ENCODE measurements around the gene LRBA.
"Not testable (repeated sequence)": the region's sequence is repeated elsewhere in the genome, so short reads cannot be mapped to it uniquely, and the experiment has no call there.

LRBA gene

DNA sequence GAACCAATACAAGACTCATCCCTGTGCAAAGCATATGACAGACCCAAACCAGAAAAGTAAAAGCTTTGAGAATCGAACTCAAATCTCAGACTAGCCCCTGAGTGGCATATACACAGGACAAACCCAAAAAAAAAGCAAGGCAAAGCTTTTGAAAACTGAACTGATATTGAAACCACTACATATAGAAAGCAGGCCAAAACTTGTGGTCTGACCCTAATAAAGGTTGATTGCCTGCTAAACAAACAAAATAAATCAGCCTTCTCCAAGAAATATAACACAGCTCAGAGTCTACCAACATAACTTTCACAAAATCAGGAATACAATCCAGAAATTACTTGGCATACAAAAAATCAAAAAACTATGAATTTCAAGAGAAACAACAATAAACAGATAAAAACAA, 40.3 kb downstream of the LRBA start:
- no peak for DNase-seq (ENCODE audit: low spot score)

DNA sequence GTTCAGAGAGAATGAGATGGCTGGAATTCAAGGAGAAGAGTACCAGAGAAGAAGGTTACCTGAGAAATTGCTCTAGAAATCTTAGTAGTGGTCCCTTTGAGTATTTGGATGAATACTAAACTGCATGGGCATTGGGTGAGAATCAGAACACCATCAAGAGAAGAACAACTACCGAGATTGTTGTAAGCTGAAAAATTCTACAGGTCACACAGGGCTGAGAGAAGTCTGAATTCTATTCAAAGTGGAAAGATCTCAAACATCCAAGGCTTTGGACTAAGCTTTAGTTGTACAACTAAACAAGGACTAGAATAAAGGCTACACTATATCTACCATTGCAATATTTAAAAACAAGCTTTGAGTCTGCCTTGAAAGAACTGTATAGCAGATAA, 40.8 kb downstream of the LRBA start:
- DNase-seq (ENCODE audit: low spot score), result no peak

DNA sequence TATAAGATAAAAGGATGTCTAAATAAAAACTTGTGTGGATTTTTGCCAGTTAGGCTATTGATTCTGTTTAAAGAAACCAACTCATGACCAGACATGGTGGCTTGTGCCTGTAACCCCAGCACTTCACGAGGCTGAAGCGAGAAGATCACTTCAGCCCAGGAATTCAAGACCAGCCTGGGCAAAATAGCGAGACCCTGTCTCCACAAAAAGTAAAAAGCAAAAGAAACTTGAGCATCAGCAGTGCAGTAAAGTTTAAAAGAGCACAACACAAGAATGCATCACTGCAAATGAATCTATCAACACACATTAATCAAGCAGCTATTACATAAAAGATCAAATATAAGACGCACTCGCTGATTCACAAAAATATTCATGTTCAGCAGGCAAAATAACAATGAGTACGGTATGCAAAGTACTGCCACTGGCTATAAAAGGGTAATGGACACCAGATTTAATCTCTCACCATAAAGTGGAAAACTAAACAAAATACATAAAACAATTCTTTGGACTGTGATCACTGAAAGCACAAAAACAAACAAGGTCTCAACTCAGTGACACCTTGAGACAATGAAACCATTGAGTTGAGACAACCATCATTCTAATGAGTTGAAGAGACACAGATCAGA, 41.3 kb downstream of the LRBA start:
- no peak for DNase-seq (ENCODE audit: low spot score)

DNA sequence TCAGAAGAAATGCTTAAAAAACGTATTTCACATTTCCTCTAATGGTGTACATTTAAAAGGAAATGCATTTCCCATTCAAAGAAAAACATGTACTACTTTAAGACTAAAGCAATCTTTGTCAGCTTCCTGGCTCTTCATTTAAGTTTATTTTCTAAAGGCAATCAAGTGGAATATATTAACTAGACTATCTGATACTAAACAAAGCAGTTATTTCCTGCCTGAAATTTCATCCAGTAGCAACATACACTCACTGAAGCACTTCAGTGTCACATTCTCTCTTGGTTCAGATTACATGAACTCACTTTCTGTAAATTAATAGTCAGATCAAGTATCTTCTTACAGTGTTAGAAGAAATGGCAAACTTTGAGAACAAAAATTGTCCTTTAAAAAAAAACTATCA, 42.5 kb downstream of the LRBA start:
- no peak for DNase-seq (ENCODE audit: low spot score)

DNA sequence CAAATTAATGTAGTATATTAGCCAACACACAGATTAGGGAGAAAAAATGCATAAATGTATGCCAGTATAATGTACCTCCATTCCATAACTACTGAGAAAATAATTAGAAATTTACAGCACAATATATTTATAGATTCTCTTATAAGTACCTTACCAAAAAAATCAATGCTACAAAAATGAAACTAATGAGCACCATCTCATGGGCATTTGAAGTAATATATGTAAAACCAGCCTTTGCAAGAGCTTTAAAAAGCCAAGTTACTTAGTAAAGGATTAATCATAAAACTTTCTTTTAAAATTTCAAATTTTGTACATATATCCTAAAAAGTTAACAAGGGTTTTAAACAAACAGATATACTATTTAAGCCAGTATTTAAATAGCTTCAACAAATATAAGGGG, 43.2 kb downstream of the LRBA start:
- DNase-seq (ENCODE audit: low spot score), result no peak

DNA sequence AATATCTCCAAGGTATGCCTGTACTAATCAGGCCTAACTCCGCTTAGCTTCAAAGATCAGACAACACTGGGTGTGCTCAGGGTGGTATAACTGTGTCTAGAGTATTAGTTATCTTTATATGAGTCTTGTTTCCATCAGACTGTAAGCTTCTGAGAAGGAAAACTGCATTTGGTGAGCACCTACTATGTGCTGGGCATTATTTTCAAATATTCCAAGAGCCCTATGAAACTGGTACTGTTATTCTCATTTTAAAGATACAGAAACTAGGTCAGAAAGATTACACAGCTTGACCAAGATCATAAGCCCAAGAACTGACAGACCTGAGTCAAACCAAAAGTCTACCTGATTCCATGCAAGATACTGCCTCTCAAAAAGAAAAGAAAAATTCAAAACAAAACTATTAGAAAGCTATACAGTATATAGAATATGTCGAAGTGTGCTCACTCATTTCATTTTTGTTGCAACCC, 44.4 kb downstream of the LRBA start:
- no peak for DNase-seq (ENCODE audit: low spot score)

DNA sequence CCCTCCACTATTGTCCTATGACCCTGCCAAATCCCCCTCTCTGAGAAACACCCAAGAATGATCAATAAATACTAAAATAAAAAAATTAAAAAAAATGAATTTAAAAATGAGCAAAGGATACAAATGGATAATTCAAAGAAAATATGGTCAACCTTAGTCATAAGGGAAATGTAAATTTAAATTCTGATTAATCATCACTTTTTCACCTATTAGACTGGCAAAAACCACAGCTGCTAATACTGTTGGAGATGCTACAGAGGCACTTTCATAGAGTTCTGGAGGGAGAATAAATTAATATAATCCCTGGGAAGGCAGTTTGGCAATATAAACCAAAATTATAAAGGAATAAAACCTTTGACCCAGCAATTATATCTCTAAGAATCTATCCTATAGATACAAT, 50.3 kb downstream of the LRBA start:
- no peak for DNase-seq (ENCODE audit: low spot score)

DNA sequence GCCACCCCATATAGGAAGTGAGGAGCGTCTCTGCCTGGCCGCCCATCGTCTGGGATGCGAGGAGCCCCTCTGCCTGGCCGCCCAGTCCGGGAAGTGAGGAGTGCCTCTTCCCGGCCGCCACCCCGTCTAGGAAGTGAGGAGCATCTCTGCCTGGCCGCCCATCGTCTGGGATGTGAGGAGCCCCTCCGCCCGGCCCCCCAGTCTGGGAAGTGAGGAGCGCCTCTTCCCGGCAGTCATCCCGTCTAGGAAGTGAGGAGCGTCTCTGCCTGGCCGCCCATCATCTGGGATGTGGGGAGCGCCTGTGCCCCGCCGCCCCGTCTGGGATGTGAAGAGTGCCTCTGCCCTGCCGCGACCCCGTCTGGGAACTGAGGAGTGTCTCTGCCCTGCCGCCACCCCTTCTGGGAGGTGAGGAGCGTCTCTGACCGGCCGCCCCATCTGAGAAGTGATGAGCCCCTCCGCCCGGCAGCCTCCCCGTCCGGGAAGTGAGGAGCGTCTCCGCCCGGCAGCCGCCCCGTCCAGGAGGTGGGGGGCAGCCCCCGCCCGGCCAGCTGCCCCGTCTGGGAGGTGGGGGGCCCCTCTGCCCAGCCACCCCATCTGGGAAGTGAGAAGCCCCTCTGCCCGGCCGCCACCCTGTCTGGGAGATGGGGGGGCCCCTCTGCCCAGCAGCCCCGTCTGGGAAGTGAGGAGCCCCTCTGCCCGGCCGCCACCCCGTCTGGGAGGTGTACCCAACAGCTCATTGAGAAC, 51.3 kb downstream of the LRBA start:
- DNase-seq (ENCODE audit: low spot score), result not testable (repeated sequence)

DNA sequence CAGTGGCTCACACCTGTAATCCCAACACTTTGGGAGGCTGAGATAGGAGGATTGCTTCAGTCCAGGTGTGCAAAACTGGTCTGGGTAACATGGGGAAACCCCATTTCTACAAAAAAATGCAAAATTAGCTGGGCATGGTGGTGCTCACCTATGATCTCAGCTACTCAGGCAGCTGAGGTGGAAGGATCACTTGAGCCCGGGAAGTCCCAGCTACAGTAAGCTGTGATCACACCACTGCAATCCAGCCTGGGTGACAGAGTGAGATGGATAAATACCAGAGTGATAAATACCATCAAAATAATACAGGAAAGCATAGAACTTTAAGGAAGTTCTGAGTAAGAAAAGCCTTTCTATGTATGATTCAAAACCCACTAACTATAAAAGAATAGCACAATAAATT, 52.8 kb downstream of the LRBA start:
- DNase-seq (ENCODE audit: low spot score), result no peak

DNA sequence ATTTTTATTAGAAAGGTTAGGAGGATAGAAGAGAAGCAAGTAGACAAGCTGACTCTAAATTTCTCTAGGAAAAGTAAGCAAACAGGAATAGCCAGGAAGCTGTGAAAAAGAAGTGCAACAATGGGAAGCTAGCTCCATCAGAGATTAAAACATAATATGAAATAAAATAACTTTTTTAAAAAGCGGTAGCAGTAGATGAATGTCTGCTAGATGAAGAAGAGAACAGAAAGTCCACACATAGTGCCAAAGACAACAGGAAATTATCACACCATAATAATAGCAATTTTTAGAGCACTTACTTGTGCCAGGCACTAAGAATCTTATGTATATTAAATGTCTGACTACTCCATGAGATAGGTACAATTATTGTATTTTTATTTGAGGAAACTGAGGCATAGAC, 53.5 kb downstream of the LRBA start:
- no peak for DNase-seq (ENCODE audit: low spot score)

DNA sequence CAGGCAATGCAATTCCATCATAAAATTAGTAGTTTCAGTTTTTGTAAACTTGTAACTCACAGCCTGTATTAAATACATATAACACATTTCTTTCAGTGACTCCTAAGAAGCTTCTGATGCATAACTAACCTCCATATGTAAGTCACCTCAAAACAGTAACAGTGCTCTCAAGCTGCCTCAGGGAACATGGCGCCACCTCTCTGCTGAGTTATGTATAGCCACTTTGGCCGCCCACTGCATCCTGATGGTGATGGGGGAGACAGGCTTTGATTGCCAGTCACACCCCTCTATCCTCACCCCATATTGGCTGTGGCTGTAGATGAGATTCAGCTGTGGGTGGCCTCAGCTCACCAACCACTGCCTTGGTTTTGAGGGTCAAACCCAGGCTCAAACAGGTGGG, 54.3 kb downstream of the LRBA start:
- no peak for DNase-seq (ENCODE audit: low spot score)

DNA sequence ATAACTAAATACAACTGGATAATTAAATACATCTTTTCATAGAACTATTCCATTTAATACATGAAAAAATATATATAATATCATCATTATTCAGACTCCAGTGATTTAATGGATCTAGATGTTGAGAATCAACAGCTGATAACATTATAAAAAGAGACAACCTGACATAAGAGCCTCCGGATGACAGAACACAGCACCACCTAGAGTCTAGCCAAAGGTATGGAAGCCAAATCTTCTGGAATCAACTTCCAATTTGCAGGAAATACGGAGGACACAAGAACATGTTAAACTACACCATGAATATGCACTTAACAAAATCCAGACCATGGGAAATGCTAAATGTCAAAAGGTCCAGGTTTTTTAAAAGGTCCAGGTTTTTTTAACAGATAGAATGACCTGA, 55.0 kb downstream of the LRBA start:
- no peak for DNase-seq (ENCODE audit: low spot score)

DNA sequence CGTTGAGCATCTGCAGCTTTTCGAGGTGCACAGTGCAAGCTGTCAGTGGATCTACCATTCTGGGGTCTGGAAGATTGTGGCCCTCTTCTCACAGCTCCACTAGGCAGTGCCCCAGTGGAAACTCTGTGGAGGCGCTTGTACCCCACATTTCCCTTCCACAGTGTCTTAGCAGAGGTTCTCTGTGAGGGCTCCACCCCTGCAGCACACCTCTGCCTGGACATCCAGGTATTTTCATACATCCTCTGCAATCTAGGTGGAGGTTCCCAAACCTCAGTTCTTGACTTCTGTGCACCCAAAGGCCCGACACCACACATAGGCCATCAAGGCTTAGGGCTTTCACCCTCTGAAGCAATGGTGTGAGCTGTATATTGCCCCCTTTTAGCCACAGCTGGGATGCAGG, 57.1 kb downstream of the LRBA start:
- DNase-seq (ENCODE audit: low spot score), result not testable (repeated sequence)

DNA sequence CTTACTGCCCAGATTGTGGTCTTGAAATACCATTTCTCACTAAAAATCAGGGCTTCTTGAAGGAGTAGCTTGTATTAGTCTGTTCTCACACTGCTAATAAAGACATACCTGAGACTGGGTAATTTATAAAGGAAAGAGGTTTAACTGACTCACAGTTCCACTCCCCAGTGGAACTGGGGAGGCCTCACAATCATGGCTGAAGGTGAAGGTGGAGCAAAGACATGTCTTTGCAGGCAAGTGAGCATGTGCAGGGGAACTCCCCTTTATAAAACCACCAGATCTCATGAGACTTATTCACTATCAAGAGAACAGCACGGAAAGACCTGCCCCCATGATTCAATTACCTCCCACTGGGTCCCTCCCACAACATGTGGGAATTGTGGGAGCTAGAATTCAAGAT, 58.0 kb downstream of the LRBA start:
- DNase-seq (ENCODE audit: low spot score), result not testable (repeated sequence)

DNA sequence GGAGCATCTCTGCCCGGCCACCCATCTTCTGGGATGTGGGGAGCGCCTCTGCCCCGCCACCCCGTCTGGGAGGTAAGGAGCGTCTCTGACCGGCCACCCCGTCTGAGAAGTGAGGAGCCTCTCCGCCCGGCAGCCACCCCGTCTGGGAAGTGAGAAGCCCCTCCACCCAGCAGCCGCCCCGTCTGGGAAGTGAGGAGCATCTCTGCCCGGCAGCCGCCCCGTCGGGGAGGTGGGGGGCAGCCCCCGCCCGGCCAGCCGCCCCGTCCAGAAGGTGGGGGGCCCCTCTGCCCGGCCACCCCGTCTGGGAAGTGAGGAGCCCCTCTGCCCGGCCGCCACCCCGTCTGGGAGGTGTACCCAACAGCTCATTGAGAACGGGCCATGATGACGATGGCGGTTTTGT, 61.2 kb downstream of the LRBA start:
- DNase-seq (ENCODE audit: low spot score), result not testable (repeated sequence)

DNA sequence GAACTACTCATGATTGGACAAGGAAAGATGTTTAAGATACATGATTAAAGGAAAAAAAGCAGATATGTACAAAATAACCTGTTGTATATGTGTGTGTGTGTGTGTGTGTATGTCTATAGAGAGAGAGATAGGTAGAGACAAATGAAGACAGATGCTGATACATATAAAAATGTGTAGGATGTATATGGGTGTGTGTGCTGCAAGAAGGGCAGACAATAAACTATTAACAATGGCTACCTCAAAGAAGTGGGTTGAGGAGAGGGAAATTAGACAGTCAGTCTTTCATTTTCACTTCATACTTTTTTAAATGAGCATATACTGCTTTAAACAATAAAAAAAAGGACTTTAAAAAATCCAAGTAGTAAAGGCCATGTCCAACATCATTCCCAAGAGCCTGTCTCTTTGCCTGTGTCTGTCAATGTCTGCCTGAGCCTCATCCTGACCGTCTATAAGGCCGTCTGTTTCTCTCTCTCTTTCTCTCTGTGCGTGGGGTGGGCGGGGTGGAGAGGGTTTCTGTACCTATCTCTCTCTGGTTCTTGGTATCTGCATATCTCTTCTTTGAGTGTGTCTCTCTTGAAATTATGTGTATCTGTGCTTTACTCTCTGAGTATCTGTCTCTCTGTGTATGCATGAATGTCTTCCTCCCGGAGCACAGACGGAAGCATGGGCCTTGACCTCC, 62.8 kb downstream of the LRBA start:
- no peak for DNase-seq (ENCODE audit: low spot score)

DNA sequence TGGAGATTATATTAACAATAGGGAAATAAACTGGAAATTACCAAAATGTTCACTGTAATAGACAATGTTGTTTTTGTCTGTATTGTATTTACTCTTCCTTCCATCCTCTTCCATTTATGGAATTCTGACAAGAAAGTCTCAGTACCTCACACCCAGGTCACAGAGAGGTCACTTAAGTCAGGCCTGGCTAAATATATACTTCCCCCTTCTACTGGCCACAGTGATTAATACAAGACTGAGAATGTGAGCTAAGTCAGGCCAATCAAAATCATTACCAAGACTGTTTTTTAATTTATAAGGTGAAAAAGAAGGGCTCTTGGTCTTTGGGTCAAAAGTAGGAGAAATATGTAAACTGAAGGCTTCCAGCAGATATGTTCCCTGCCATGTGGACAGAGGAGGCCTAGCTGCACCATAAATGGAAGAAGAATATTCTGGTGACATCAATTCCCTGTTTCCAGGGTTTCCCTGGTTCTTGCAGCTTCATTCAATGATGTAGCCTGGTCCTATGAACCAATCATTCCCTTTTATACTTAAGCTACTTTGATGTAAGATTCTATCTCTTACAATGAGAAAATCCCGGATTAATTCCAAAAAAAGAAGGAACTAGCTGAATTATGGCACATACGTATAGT, 64.3 kb downstream of the LRBA start:
- no peak for DNase-seq (ENCODE audit: low spot score)

DNA sequence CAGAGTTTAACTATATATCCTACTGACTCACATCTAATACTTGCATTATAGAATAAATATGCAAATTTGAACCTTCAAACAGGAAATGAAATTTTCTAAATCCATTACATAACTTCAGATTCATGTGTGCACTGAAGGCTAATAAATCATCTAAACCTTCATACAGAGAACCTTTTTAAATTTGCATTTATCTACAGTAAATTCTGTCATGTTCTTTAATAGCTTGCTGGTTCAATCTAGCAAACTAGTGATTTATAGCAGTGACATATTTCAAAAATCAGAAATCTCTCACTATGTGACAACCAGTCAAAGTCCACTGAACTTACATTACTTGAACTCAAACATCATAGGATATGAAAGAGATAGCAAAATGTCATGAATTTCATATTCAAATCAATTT, 65.1 kb downstream of the LRBA start:
- DNase-seq (ENCODE audit: low spot score), result no peak

DNA sequence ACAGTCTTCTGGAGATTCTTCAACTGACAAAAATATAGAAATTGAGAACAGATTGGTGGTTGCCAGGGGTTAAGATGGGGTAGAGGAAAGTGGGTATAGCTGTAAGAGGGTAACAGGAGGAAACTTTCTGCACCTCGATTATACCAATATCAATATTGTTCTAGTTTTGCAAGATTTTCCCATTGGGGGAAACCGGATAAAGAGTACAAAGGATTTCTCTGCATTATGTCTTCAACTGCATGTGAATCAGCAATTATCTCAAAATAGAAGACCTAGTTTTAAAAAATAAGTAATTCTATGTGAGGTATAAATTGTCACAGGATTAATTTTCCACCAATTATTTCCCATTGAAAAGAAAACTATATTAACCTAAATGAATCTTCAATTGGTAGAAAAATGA, 65.7 kb downstream of the LRBA start:
- DNase-seq (ENCODE audit: low spot score), result no peak

DNA sequence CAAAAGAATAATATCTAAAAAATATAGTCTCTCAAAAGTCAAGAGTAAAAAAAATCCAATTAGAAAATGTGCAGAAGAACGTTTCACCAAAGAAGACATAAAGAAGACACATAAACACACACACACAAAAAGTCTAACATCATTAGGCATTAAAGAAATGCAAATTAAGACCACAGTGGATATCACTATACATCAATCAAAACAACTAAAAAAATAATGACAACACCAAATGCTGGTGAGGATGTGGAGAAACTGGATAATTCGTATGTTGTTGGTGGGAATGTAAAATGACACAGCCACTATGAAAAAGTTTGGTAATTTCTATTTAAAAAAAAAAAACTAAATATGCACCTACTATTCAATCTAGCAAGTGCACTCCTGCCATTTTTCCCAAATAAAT, 66.4 kb downstream of the LRBA start:
- no peak for DNase-seq (ENCODE audit: low spot score)

DNA sequence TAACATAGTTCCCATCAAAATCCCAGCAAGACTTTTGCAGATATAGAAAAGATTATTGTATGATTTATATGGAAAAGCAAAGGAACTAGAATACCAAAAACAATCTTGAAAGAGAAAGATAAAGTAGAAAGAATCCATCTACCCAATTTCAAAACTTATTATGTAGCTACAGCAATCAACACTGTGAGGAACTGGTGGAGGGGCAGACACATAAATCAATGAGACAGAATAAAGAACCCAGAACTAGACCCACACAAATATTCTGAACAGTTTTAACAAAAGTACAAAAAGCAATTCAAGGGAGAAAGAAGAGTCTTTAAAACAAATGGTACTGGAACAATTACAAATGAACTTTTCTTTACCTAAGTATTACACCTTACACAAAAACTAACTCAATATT, 67.0 kb downstream of the LRBA start:
- DNase-seq (ENCODE audit: low spot score), result no peak

DNA sequence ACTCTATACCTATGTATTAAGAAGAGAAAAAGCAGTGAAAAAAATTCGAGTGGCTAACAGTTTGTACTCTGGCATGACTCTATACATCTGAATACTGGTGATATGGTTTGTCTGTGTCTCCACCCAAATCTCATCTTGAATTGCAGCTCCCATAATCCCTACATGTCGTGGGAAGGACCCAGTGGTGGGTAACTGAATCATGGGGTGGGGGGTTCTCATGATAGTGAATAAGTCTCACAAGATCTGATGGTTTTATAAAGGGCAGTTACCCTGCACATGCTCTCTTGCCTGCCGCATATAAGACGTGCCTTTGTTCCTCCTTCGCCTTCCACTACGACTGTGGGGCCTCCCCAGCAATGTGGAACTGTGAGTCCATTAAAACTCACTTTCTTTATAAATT, 70.4 kb downstream of the LRBA start:
- DNase-seq (ENCODE audit: low spot score), result no peak

DNA sequence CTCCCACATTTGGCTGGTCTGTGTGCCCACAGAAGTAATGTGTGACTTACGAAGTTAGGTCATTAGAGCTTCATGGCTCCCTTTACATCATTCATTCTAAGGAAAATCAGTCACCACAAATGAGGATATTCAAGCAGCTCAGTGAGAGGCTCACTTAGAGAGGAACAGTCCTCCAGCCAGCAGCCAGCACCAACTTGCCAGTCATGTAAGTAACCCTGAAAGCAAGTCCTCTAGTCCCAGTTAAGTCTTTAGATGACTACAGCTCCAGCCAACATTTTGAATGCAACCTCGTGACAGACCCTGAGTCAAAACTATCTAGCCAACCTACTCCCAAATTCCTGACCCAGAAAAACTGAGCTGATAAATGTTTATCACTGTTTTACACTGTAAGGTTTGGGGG, 71.3 kb downstream of the LRBA start:
- no peak for DNase-seq (ENCODE audit: low spot score)
